Left ventricle myocardium inferior (tissue), 1 donor: ENCODE measurements around the gene CDK16. TPM values are rescaled to one million over a fixed set of nuclear protein-coding genes. Genes with fewer than 3 reads are reported as not detected.

ENCODE experiments used
- DNase-seq: peaks from one replicate; pipeline ENCODE4 v3.0.0-alpha.2; 2020
- H3K27ac ChIP-seq: fragments of 200-600 bp; replicated peaks from 2 replicates; pipeline ENCODE4 v1.8.0; 2021
- H3K27me3 ChIP-seq: fragments of 200-600 bp; 2 replicates; pipeline ENCODE4 v1.8.0; 2021; ENCODE audit warnings: low read depth
- H3K36me3 ChIP-seq: fragments of 200-600 bp; 2 replicates; pipeline ENCODE4 v1.8.0; 2021
- H3K4me1 ChIP-seq: fragments of 200-600 bp; 2 replicates; pipeline ENCODE4 v1.8.0; 2021
- H3K4me3 ChIP-seq: fragments of 200-600 bp; 2 replicates; pipeline ENCODE4 v1.8.0; 2021; ENCODE audit warnings: mild to moderate bottlenecking, moderate library complexity
- H3K9me3 ChIP-seq: fragments of 200-600 bp; replicated peaks from 2 replicates; pipeline ENCODE4 v1.8.0; 2021
- CTCF ChIP-seq: fragments of 200-600 bp; IDR thresholded peaks from 2 replicates; pipeline ENCODE4 v1.8.0; 2021; ENCODE audit warnings: antibody characterized with exemption, mild to moderate bottlenecking, borderline replicate concordance
- intact Hi-C: fragments of 100-400 bp; cut with micrococcal nuclease; formaldehyde crosslinking; loops from one replicate; pipeline ENCODE4 v1.11.0; 2022
- total RNA-seq: library from RNA; stranded (reverse); fragmentation: NEBNext Ultra II Directional; extraction: Animal tissue kit (Norgen Biotek cat#: 25700); gene quantifications from one replicate; pipeline ENCODE4 v1.2.1, GENCODE V29; 2021
- donor health status: DM: no; HTN: yes; CAD: no; lungs with severe emphysema.

CDK16 gene
- total RNA-seq, 1 donor from 2014 or later = 120 TPM

GRCh38 chrX:47198026-47198686 lies 20.3 kb upstream of the CDK16 start:
- intact Hi-C loops = loop anchor here (10.0 kb wide), 1 partner anchor 187 kb away; no protein-coding TSS in a partner anchor
- H3K4me1 ChIP-seq = peaks cover 49% of the 10 kb centered on the region
- H3K36me3 ChIP-seq = peaks cover 47% of the 10 kb centered on the region
- H3K9me3 ChIP-seq = no peaks in the 10 kb centered on the region
- TF ChIP-seq CTCF = no peak
- H3K4me3 ChIP-seq = peak overlapping the region; percentile 82
- DNase-seq = no peak
- peak overlapping the region; percentile 30 for H3K27ac ChIP-seq
- no peaks in the 10 kb centered on the region for H3K27me3 ChIP-seq

- DNase-seq = no peak
- peak overlapping the region; percentile 30 for H3K27ac ChIP-seq
- H3K9me3 ChIP-seq = no peaks in the 10 kb centered on the region
- peak overlapping the region; percentile 82 for H3K4me3 ChIP-seq
- H3K4me1 ChIP-seq = peaks cover 49% of the 10 kb centered on the region
- H3K27me3 ChIP-seq = no peaks in the 10 kb centered on the region
- H3K36me3 ChIP-seq = peaks cover 49% of the 10 kb centered on the region
- TF ChIP-seq CTCF = no peak
- intact Hi-C loops = loop anchor here (10.0 kb wide), 1 partner anchor 186 kb away; no protein-coding TSS in a partner anchor
These were observed 19.8 kb upstream of the CDK16 start for GRCh38 chrX:47198687-47199080.

GRCh38 chrX:47199286-47199685 lies 19.2 kb upstream of the CDK16 start:
- intact Hi-C loops = loop anchor here (10.0 kb wide), 1 partner anchor 186 kb away; no protein-coding TSS in a partner anchor

GRCh38 chrX:47200385-47201150 lies 17.9 kb upstream of the CDK16 start:
- H3K27ac ChIP-seq = no peak overlapping the region
- intact Hi-C loops = no loop called here
- H3K4me1 ChIP-seq = peaks cover 32% of the 10 kb centered on the region
- H3K36me3 ChIP-seq = peaks cover 63% of the 10 kb centered on the region
- H3K4me3 ChIP-seq = no peak overlapping the region
- H3K9me3 ChIP-seq = no peaks in the 10 kb centered on the region
- TF ChIP-seq CTCF = peak; percentile 16
- peak; percentile 22 for DNase-seq
- H3K27me3 ChIP-seq = no peaks in the 10 kb centered on the region

More at GRCh38 chrX:47199286-47199685, 19.2 kb upstream of the CDK16 start:
- no peaks in the 10 kb centered on the region for H3K9me3 ChIP-seq
- no peak overlapping the region for H3K27ac ChIP-seq
- TF ChIP-seq CTCF = no peak
- H3K27me3 ChIP-seq = no peaks in the 10 kb centered on the region
- H3K4me3 ChIP-seq = no peak overlapping the region
- H3K4me1 ChIP-seq = peaks cover 44% of the 10 kb centered on the region
- no peak for DNase-seq
- peaks cover 52% of the 10 kb centered on the region for H3K36me3 ChIP-seq

- no peaks in the 10 kb centered on the region for H3K9me3 ChIP-seq
- intact Hi-C loops = no loop called here
- no peak for DNase-seq
- peaks cover 23% of the 10 kb centered on the region for H3K4me1 ChIP-seq
- H3K27me3 ChIP-seq = no peaks in the 10 kb centered on the region
- no peak overlapping the region for H3K4me3 ChIP-seq
- H3K27ac ChIP-seq = no peak overlapping the region
- peaks cover 72% of the 10 kb centered on the region for H3K36me3 ChIP-seq
- TF ChIP-seq CTCF = no peak
These were observed 17.0 kb upstream of the CDK16 start for GRCh38 chrX:47201345-47201944.
